Breast epithelium (tissue), 3 donors: Measurements from ENCODE around the gene HERPUD2.
"Not testable (repeated sequence)": the region's sequence is repeated elsewhere in the genome, so short reads cannot be mapped to it uniquely, and the experiment has no call there.

Source experiments
- CTCF ChIP-seq, 3 donors: fragments of 450-650 bp; IDR thresholded peaks; one replicate each; pipeline ENCODE4 v1.5.1; 2016 to 2017; ENCODE audit warnings: antibody characterized with exemption in 3 of 3, mild to moderate bottlenecking in 3 of 3, moderate library complexity in 3 of 3
- POLR2A ChIP-seq: fragments of 450-650 bp; IDR thresholded peaks from one replicate; pipeline ENCODE4 v1.6.1; 2016; ENCODE audit warnings: antibody characterized with exemption, mild to moderate bottlenecking, moderate library complexity
- POLR2AphosphoS5 ChIP-seq, 3 donors: sonication (generic); formaldehyde crosslinking; IDR thresholded peaks; one replicate each; pipeline ENCODE4 v1.6.1; 2017; ENCODE audit warnings: antibody characterized with exemption in 3 of 3

- not testable (repeated sequence) for TF ChIP-seq CTCF (IDR thresholded peaks at IDR 0.05); POLR2A; POLR2AphosphoS5 (IDR thresholded peaks at IDR 0.05)
Measured at GRCh38 chr7:35660411-35660810, 34.5 kb downstream of the HERPUD2 start.
